GM18868 (cell line): ENCODE measurements around the gene COL18A1.
"Not testable (repeated sequence)": the region's sequence is repeated elsewhere in the genome, so short reads cannot be mapped to it uniquely, and the experiment has no call there.

Experiments
- ATAC-seq: cut with Tn5 transposase; IDR thresholded peaks from one replicate; pipeline ENCODE4 v1.9.1; 2021; ENCODE audit warnings: mild to moderate bottlenecking, moderate library complexity; ENCODE audit not compliant: unreplicated experiment

The COL18A1 gene

DNA sequence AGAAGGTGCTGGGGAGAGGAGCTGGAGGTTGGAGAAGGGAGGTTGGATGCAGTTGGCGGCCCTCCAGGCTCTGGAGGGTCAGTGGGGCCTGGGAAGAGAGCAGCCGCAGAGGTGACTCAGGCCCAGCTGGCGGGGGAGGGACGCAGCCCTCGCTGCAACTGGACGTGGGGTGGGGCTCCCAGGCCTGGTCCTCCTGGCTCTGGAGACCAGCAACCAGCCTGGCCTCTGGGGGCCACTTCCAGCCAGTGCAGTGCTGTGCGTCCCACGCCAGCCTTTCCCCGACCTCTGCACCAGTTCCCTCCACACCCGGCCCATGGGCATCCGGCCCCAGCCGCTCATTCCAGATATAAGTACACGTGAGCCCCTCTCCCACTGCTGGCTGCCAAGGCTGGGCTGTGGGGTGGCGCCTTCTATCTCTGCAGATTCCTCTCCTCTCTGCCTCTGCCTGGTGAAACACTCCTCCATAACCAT lies 38.0 kb upstream of the COL18A1 start:
- no peak for ATAC-seq

DNA sequence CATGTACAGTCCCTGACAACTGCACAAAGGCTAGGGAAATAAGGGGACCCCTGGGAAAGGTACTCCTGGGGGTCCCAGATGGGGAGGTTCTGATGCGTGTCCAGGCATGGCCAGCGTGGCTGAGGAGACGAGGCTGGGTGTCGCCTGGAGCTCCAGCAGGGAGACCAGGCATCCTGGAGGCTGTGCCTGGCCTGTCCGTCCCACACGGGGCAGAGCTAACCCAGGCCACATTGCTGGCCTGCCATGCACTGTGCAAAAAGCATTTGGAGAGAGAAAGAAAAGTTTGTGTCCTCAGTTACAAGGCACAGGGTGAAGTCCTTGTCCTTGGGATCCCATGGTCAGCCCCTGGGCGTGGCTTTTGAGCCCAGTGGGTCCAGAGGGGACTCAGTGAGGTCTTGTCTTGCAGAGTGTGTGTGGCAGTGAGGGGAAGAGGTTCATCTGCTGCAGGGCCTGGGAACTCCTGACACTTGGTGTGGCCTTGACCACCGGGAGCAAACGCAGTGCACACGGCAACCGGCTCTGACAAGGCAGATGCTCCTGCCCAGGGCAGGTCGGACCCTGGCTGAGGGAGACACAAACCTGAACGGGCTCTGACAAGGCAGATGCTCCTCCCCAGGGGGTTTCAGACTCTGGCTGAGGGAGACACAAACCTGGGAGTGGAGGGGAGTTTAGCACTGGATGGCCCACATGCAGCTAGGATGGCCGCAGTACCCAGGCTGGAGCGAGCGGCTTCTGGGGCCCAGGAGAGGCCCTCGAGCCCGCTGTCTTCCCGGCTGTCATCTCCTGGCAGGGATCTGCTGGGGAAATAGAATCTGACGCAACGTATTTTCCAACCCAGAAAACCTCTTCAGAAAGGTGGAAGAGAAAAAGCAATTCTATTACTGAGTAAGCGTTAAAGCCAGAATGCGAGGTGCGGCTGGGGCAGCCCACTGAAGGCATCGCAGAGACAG lies 37.3 kb upstream of the COL18A1 start:
- ATAC-seq: no peak

DNA sequence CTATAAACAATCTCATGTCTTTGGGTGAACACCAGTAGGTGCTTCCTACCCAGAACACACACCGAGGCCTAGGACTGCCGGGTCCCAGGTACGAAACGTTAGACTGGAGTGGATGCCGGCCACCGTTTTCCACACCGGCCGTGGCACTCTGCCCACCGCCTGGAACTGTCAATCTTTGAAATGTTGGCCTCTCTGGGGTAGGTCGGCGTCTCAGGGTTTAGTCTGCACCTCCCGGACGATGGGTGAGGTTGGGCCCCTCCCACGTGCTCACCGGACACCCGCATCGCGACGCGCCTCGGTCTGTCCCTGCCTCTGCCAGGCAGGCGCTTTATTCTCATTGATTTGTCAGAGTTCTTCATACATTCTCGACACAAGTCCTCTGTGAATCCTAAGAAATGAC lies 35.9 kb upstream of the COL18A1 start:
- ATAC-seq: not testable (repeated sequence)

DNA sequence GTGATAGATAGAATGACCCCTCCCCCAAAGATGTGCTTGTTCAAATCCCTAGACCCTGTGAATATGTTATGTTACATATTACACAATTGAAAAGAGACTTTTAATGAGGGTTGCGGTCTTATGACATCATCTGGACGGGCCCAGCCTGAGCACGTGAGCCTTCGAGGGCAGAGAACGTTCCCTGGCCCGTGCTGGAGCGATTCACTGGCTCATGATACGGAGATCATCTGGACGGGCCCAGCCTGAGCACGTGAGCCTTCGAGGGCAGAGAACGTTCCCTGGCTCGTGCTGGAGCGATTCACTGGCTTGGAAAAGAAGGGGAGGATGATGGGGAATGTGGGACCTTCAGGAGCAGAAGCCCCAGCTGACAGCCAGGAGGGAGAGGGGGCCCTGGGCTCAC lies 34.4 kb upstream of the COL18A1 start:
- no peak for ATAC-seq

DNA sequence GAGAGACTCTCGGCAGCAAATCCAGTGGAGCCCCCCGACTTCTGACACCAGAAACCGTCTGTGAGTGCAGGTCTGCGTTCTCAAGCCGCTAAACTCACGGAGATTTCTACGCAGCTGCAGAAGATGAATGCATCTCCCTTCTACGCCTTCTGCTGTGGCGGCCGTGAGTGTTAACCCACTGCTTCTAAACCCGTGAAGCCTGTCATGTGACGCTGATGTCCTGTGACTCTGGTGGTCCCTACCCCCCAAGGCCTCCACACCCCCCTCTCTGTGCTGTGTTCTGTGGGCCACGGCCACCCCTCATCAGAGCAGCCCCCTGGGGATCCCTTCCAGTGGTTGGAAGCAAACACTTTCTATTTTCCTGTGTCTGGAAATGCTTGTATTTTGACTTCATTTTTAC lies 33.9 kb upstream of the COL18A1 start:
- no peak for ATAC-seq

DNA sequence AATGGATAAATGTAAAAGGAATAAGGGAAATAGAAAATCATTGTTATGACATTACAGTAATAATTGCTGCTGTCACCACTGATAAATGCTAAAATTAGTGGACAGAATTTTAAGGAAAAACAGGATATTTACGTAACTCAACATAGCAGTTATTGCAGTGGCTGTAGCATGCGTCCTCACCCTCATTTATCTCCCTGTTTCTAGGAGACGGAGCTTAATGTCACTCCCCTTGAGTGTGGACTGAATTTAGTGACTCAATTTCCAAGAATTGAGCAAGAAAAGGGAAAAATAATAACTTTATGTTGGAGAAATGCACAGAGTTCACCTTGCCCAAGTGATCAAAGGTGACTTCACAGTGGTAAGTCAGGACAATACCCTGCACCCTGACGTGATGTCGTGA lies 33.3 kb upstream of the COL18A1 start:
- no peak for ATAC-seq

DNA sequence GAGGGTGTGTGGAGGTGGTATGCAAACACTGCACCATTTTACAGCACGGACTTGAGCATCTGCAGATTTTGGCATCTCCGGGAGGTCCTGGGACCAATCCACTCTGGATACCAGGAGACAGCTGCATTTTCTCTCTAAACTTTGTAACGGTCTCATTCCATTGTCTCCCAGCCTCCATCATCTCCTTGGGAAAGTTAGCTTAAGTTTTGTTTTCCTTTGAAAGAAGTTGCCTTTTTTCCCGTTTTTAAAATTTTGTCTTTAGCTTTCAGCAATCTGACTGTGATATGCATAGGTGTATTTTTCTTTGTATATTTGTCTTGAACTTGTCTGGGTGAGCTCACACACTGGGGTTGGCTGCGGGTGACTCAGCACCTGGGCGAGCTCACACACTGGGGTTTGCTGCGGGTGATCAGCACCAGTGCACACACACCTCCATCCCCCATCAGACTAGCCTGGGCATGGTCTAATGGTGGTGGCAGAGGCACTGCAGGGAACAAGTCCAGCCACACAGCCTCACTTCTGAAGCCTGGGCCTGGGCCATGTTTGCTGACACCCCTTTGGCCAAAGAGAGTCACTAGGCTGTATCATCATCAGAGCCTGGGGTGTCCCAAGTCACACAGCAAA lies 32.1 kb upstream of the COL18A1 start:
- no peak for ATAC-seq

DNA sequence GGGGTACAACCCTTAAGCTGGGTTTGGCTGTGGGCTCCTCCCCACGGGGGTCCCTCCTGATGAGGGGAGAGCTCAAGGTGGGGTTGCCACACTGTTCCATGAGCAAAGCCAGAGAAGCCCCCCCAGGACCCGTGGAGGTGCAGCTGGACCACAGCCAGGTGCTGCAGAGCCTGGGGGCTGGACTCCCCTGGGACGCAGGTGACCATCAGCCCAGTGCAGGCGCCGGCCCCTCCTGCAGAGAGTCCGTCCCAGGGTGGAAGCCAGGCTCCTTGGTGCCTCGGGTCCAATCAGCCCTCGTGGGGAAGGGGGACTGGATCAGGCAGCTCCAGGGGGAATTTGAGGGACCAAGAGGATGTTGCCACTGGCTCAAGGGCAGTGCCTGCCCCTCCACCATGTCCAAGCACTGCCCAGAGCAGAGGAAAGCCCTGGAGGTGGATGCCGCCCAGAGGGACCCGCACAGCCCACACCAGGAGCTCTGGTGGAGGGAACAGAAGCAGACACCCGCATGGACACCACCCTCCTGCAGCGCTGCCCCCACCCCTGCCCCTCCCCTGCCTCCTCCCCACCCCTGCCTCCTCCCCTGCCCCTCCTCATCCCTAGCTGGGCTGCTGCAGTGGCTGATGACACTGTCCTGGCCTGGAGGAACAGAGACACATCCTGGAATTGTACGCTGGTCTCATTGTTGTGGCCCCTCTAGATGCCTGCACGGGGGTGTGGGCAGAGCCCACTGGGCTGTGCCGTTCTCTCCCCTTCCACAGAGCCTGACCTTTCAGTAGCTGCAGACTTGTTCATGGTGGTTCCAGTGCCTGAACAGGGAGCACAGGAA lies 30.8 kb upstream of the COL18A1 start:
- ATAC-seq: no peak

DNA sequence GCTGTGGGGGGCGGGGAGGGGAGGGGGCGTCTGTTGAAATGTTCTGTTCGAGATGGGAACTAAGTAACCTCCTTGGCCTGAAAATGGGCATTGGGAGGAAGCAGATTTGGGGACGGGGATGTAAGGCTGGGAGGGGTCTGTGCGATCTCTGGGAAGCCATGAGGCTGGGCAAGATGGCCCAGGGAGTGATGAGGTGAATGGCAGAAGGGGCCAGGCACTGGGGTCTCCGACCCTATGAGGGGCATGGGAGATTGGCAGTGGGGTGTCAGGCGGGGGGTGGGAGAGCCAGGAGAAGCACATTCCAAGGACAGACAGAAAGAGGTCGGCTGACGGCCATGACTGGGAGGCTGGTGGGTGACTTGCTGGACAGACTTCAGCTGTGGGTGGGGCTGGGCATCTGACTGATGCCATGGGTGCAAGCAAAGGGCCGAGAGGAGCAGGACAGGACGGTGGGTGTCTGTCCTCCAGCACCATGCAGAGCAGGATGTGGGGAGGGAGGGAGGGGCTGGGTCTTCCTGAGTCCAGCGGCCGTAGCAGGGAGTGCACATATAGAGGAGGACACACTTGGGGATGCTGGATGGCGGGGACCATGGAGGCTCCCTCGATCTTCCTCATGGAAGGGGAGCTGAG lies 30.0 kb upstream of the COL18A1 start:
- ATAC-seq: no peak

DNA sequence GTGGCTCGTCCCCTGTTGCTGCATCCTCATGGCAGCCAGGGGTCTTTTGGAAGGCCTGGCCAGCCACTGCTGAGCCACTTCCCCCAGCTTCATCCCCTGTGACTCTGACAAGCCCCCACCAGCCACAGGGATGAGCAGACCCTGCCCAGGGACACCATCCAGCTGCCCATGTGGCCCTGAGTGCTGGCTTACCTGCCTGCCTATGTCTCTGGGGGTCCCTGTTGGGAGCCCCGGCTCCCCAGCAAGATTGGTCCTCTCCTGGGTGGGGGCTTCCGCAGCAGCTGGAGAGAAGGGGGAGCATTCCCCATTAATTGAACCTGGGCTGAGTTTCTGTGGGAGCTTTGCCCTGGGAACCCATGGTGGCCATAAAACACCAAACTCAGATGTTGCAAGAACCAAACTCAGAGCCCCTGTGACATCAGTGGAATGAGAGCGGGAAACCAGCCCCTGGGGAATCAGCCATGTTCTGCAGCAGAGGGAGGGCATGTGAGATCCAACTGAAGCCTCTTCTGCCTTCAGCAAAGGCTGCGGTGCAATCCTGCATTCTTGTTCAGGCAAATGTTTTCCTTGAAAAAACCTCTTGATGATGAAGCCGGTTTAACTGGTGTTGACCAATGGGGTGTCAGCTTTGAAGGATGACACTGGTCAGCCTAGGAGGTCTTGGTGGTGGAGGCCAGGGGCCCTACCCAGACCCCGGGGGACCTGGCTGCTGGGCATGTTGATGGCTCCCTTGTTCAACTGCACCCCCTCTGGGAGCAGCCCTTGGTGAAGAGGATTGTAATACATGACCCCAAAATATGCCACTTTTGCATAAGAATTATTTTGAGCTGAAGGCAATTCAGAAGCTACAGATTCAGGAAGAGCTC lies 28.3 kb upstream of the COL18A1 start:
- ATAC-seq: no peak

DNA sequence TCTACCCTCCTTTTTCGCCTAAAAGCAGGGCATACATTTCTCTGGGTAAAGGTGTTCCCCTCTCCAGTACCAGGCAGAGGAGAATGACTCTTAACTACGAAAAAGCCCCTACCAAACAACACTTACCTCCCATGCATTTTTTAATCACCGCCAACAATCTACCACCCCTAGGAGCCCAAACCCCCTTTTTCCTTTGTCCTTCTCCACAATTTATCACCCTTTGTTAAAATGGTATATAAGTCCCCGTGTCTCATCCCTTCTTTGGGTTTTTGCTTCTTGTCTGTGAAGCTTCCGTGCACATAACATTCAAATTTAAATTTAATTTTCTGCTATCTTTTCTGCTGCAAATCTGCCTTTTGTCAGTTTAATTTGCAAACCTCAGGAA lies 27.6 kb upstream of the COL18A1 start:
- no peak for ATAC-seq

DNA sequence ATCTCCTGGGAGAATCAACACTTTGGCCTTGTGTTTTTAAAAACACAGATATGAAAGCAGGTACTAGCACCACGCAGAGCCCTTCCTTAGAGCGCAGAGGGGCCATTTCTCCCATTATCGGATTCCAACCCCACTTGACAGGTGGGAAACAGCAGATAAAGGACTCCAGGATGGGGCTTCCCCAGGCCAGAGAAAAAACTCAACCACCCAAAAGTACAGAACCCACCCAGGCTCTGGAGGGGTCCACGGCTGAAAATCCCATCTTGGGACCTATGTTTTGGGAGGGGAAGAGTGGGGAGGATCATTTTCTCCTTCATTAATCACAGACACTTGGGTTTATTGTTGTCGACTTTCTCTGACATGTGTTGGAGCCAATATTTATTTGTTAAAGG lies 27.1 kb upstream of the COL18A1 start:
- no peak for ATAC-seq

DNA sequence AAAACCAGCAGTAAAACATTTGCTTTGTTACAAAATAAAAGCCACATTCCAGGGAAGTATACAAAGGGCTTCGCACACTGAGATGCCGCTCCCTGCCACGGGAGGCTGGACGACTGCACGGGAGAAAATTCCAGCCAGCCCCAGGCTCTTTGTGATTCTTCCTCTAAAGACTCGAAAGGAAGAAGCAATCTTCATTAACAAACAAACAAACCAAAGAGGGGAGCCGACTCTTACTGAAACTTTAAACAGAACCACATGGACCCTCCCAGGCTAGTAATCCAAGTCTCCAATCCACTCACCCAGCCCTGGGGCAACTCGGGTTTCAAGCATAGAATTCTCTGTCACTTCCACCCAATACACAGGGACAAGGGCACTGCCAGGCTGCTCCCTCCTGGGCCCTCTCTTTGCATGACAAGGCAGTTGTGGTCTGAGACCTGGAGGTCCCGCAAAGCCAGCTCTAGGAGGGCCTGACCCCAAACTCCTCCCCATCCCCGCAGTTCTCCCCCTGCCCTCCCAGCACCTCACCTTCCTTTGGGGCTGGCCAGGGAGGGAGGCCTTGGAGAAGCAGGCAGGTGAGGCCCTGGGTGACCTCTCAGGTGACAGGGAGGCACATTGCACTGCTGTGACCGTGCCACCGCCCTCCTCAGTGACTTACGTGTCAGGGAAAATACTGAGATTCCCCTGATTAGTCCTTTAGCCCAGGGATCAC lies 26.6 kb upstream of the COL18A1 start:
- no peak for ATAC-seq

DNA sequence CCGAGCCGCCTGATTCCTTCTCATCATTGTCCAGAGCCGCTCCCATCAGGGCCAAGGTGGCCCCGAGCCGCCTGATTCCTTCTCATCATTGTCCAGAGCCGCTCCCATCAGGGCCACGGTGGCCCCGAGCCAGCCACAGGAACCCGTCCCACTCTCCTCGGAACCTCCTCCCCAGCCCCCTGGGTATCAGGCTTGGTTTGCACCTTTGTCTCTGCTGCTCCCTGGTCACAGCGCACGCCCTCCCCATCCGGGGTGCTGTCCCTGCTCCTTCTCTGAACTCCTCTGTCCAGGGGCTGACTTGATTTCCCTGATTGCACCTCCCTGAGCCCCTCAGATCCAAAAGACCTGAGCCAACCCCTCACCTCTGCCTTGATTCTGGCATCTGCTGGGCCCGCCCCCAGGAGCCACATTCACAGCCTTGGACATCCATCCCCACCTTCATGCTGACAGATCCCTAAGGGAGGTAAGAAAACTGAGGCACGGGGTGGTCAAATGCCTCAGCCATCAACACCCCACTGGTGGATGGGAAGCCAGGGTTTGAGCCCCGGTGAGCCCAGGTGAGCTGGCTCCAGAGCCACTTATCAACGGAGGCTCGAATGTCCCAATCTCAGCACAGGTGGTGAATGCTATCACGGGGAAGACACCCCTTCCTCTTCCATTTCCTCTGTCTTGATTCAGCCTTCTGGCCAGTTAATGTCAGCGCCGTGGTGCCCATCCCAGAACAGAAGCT lies 25.6 kb upstream of the COL18A1 start:
- ATAC-seq: no peak

DNA sequence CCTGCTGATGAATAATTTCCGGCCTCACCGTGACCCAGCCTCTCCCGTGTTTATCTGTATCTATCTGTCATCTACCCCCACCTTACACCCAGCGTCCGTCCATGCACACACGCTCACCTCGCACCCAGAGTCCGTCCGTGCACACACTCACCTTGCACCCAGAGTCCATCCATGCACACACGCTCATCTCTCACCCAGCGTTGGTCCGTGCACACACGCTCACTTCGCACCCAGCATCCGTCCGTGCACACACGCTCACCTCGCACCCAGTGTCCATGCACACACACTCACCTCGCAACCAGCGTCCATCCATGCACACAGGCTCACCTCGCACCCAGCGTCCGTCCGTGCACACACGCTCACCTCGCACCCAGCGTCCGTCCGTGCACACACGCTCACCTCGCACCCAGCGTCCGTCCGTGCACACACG lies 25.0 kb upstream of the COL18A1 start:
- no peak for ATAC-seq

DNA sequence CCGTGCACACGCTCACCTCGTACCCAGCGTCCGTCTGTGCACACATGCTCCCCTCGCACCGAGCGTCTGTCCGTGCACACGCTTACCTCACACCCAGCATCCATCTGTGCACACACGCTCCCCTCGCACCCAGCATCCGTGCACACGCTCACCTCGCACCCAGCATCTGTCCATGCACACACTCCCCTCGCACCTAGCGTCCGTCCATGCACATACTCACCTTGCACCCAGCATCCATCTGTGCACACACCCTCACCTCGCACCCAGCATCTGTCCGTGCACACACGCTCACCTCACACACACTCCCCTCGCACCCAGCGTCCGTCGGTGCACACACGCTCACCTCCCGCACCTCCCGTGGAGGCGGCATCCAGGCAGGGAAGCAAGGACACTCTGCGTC lies 24.4 kb upstream of the COL18A1 start:
- no peak for ATAC-seq

DNA sequence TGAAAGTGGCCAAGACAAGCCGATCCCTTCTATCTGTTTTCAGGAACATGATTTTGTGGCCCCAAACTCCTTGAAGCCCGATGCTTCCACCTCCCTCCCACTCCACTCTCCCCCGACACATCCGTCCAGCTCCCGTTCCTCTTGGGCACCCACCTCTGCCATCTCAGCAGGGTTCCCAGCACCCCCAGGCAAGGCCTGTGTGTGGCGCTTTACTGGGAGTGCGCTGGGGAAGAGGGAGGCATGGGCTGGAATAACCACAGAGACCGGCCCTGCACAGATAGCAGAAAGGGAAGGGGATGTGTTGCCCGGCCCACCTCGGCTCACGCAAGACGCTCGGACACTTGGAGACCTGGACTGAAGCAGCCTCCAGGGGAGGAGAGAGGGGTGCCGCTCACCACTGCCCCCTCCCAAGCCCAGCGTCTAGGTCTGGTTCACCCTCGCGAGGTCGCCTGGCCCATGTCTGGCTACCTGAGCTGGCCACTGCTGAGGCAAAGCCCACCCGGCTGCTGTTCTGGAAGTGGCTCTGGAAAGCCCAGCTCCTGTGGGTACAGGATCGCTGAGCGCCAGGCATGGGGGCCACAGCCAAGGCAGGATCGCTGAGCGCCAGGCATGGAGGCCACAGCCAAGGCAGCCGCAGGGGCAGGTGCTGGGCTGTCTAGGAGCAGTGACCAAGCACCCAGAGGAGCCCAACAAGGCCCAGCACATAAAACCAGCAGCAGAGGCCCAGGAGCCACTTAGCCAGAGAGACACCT lies 23.8 kb upstream of the COL18A1 start:
- ATAC-seq: no peak
